ENCODE results near the gene NSD1. TPM values are rescaled to one million over a fixed set of nuclear protein-coding genes. Genes with fewer than 3 reads are reported as not detected.

The NSD1 gene
- total and polyA plus RNA-seq, 2 of the 8 experiments (the other 6 are each of a cell fraction or from before 2014, with no cell fraction given): 22.8 to 168 TPM

- TF ChIP-seq, protein P1, sequence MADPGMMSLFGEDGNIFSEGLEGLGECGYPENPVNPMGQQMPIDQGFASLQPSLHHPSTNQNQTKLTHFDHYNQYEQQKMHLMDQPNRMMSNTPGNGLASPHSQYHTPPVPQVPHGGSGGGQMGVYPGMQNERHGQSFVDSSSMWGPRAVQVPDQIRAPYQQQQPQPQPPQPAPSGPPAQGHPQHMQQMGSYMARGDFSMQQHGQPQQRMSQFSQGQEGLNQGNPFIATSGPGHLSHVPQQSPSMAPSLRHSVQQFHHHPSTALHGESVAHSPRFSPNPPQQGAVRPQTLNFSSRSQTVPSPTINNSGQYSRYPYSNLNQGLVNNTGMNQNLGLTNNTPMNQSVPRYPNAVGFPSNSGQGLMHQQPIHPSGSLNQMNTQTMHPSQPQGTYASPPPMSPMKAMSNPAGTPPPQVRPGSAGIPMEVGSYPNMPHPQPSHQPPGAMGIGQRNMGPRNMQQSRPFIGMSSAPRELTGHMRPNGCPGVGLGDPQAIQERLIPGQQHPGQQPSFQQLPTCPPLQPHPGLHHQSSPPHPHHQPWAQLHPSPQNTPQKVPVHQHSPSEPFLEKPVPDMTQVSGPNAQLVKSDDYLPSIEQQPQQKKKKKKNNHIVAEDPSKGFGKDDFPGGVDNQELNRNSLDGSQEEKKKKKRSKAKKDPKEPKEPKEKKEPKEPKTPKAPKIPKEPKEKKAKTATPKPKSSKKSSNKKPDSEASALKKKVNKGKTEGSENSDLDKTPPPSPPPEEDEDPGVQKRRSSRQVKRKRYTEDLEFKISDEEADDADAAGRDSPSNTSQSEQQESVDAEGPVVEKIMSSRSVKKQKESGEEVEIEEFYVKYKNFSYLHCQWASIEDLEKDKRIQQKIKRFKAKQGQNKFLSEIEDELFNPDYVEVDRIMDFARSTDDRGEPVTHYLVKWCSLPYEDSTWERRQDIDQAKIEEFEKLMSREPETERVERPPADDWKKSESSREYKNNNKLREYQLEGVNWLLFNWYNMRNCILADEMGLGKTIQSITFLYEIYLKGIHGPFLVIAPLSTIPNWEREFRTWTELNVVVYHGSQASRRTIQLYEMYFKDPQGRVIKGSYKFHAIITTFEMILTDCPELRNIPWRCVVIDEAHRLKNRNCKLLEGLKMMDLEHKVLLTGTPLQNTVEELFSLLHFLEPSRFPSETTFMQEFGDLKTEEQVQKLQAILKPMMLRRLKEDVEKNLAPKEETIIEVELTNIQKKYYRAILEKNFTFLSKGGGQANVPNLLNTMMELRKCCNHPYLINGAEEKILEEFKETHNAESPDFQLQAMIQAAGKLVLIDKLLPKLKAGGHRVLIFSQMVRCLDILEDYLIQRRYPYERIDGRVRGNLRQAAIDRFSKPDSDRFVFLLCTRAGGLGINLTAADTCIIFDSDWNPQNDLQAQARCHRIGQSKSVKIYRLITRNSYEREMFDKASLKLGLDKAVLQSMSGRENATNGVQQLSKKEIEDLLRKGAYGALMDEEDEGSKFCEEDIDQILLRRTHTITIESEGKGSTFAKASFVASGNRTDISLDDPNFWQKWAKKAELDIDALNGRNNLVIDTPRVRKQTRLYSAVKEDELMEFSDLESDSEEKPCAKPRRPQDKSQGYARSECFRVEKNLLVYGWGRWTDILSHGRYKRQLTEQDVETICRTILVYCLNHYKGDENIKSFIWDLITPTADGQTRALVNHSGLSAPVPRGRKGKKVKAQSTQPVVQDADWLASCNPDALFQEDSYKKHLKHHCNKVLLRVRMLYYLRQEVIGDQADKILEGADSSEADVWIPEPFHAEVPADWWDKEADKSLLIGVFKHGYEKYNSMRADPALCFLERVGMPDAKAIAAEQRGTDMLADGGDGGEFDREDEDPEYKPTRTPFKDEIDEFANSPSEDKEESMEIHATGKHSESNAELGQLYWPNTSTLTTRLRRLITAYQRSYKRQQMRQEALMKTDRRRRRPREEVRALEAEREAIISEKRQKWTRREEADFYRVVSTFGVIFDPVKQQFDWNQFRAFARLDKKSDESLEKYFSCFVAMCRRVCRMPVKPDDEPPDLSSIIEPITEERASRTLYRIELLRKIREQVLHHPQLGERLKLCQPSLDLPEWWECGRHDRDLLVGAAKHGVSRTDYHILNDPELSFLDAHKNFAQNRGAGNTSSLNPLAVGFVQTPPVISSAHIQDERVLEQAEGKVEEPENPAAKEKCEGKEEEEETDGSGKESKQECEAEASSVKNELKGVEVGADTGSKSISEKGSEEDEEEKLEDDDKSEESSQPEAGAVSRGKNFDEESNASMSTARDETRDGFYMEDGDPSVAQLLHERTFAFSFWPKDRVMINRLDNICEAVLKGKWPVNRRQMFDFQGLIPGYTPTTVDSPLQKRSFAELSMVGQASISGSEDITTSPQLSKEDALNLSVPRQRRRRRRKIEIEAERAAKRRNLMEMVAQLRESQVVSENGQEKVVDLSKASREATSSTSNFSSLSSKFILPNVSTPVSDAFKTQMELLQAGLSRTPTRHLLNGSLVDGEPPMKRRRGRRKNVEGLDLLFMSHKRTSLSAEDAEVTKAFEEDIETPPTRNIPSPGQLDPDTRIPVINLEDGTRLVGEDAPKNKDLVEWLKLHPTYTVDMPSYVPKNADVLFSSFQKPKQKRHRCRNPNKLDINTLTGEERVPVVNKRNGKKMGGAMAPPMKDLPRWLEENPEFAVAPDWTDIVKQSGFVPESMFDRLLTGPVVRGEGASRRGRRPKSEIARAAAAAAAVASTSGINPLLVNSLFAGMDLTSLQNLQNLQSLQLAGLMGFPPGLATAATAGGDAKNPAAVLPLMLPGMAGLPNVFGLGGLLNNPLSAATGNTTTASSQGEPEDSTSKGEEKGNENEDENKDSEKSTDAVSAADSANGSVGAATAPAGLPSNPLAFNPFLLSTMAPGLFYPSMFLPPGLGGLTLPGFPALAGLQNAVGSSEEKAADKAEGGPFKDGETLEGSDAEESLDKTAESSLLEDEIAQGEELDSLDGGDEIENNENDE (IDR thresholded peaks at IDR 0.05; ENCODE audit: insufficient replicate concordance, low read length): peak; percentile 64
- no peak for TF ChIP-seq CHD2 (IDR thresholded peaks at IDR 0.05; ENCODE audit: low read length)
- TF ChIP-seq TAF7 (optimal IDR thresholded peaks at IDR 0.05; ENCODE audit: borderline replicate concordance, low read depth, low read length): no peak
These were observed 192.4 kb downstream of the NSD1 start (continued) for GRCh38 chr5:177325868-177326381.
